Kidney epithelial cell (primary cell): ENCODE data around the gene LSS. TPM values are rescaled to one million over a fixed set of nuclear protein-coding genes. Genes with fewer than 3 reads are reported as not detected.

Experiments
- DNase-seq: peaks from one replicate; pipeline ENCODE4 v3.0.0-alpha.2; 2010; ENCODE audit warnings: low read depth
- H3K27me3 ChIP-seq: 2 replicates; pipeline ENCODE4 v1.6.0; 2011; ENCODE audit warnings: low read length; ENCODE audit not compliant: control insufficient read depth, insufficient read depth
- H3K36me3 ChIP-seq: 2 replicates; pipeline ENCODE4 v1.5.1; 2011; ENCODE audit warnings: low read length; ENCODE audit not compliant: control insufficient read depth, insufficient read depth
- H3K4me3 ChIP-seq: 2 replicates; pipeline ENCODE4 v1.5.1; 2011; ENCODE audit warnings: low read depth, mild to moderate bottlenecking, control low read depth, low read length
- total RNA-seq: library from RNA; depleted of rRNA; stranded (reverse); fragments of >200 nt; gene quantifications from 2 replicates; pipeline ENCODE4 v1.2.3, GENCODE V29; 2015
- TF ChIP-seq, protein P1 (sequence below): IDR thresholded peaks from 2 replicates; pipeline ENCODE4 v1.5.1; 2011; ENCODE audit warnings: mild to moderate bottlenecking, moderate library complexity, low read length, control low read depth, inconsistent platforms; ENCODE audit not compliant: insufficient read depth, poor library complexity, severe bottlenecking

Gene LSS
- total RNA-seq, 1 donor from 2014 or later: 74.5 TPM

DNA sequence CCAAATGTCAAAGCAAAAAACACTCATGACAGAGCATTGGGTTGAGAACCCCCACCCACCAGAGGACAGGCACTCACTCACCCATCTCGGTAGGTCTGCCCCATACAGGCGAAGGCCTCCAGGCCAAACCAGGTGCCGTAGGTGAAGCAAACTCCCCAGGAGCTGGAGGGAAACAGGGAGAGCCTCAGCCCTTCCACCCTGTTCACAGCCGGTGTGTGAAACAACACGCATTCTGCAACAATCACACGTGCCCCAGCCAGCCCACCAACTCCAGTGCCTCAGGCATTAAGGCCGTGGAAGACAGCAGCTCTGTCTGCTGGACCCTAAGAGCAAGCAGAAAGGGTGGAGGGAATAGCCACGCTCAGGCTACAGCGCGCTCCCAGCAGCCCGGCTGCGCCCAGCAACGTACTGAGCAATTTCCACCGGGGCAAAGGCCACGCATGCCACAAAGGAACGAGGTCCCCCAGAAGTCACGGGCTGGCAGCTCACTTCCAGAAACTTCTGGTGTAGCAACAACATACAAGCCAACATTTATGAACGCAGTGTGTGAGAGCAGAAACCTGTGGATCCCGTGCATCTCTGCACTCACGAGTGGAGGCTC, 32.9 kb downstream of the LSS start:
- TF ChIP-seq, protein P1, sequence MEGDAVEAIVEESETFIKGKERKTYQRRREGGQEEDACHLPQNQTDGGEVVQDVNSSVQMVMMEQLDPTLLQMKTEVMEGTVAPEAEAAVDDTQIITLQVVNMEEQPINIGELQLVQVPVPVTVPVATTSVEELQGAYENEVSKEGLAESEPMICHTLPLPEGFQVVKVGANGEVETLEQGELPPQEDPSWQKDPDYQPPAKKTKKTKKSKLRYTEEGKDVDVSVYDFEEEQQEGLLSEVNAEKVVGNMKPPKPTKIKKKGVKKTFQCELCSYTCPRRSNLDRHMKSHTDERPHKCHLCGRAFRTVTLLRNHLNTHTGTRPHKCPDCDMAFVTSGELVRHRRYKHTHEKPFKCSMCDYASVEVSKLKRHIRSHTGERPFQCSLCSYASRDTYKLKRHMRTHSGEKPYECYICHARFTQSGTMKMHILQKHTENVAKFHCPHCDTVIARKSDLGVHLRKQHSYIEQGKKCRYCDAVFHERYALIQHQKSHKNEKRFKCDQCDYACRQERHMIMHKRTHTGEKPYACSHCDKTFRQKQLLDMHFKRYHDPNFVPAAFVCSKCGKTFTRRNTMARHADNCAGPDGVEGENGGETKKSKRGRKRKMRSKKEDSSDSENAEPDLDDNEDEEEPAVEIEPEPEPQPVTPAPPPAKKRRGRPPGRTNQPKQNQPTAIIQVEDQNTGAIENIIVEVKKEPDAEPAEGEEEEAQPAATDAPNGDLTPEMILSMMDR: no peak
- no peak for DNase-seq
- Histone ChIP-seq H3K4me3 (no peak overlapping the region), H3K27me3 (no peaks in the 10 kb centered on the region), H3K36me3 (peaks cover 6% of the 10 kb centered on the region)

DNA sequence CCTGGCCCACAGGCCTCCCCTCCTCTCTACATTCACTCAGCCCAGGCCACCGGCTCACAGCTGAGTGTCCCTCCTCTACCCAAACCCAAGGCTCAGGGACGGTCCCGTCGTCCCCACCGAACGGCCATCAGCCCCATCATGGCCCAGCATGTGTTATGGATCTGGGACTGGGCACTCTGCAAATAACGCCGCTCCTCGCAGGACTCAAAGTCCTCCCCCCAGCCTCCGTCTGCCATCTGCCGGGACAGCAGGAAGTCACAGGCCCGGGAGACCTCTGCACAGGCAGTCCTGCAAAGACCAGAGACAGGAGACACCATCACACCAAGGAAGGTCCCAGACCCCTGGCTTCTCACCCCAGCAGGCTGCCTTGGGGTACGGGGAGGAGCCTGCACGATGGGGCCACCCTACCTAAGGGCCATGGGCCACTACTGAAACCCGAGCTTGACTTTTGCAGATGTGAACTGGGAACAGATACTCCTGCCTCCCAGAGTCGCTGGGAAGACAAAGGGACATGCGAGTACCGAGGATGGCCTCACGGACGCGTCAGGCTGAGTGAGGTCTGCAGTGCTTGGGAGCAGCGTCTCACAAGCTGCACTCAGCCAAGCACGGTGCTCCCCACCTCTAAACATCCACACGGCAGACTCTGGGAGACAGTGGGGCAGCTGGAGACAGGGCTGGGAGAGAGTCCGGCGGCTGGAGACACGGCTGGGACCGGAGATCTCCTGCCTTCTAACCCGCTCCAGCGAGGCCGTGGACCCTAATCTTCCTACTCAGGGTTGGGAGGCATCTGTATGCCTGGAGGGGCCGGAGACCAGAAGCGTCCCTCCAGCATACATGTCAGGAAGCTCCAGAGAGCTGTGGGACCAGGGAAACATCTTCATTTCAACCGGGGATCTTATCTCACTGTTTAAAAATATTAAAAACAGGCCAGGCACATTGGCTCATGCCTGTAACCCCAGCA, 33.9 kb downstream of the LSS start:
- TF ChIP-seq, protein P1: no peak
- Histone ChIP-seq H3K36me3 (peaks cover 6% of the 10 kb centered on the region), H3K27me3 (no peaks in the 10 kb centered on the region), H3K4me3 (no peak overlapping the region)
- no peak for DNase-seq

DNA sequence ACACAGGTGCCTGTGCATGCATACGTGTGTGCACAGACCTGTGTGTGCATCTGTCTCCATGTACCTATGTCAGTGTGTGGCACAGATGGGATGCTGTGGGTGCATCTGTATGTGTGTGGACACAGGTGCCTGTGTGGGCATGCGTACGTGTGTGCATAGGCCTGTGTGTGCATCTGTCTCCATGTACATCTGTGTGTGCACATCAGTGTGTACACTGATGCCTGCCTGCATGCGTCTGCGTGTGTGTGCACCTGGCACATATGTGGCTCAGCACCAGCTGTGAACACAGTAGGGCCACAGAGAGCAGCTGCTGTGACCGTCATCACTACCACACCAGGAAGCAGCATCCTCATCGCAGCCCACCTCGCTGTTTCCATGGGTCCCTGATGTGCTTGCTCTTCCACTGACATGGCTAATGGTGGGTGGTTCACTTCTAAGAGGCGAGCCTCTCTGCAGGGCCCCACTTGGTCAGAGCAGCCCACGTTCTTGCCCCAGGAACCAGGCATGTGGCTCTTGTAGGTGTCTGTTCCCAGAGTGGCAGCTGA, 34.7 kb downstream of the LSS start:
- H3K27me3 ChIP-seq: no peaks in the 10 kb centered on the region

DNA sequence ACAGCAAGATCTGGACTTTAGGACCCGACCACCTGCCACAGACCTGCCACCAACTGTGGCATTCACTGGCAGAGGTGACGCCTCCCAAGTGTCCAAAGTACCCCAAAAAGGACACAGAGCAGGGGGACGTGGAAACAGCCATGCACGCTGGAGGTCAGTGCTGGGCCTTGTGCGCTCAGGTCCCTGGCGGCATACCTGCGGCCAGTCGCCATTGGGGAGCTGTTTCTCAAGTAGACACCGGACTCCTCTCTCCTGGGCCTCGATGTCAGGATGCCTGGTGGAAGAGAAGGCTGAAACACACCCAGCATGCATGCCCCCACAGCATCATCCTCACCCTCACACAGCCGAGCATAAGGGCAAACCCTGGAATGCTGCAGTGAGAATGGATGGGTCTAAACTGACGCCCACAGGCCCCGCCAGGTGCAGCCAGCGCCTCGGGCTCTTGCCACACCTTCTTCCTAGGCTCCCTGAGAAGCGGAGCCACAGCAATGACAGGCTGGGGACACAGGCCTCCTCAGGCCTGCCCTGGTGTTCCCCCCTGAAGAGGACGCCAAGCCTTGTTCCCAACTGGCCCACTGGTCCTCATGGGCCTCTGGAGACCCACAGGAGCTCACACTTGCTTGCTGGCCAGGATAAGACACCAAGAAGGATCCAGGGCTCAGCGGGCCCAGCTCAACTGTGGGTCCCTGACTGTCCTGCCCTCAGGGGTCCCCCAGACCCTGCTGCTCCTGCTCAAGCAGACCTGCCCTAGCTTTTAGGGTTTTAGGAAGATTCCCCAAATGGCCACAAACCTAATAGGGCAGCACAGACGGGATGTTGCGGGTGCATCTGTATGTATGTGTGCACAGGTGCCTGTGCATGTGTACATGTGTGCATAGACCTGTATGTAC, 36.6 kb downstream of the LSS start:
- H3K36me3 ChIP-seq: peaks cover 6% of the 10 kb centered on the region
- DNase-seq: no peak
- no peak overlapping the region for H3K4me3 ChIP-seq
- TF ChIP-seq, protein P1: no peak
- H3K27me3 ChIP-seq: no peaks in the 10 kb centered on the region

More for the DNA sequence above, 34.7 kb downstream of the LSS start:
- DNase-seq: no peak
- no peak overlapping the region for H3K4me3 ChIP-seq
- TF ChIP-seq, protein P1: no peak
- H3K36me3 ChIP-seq: peaks cover 6% of the 10 kb centered on the region

DNA sequence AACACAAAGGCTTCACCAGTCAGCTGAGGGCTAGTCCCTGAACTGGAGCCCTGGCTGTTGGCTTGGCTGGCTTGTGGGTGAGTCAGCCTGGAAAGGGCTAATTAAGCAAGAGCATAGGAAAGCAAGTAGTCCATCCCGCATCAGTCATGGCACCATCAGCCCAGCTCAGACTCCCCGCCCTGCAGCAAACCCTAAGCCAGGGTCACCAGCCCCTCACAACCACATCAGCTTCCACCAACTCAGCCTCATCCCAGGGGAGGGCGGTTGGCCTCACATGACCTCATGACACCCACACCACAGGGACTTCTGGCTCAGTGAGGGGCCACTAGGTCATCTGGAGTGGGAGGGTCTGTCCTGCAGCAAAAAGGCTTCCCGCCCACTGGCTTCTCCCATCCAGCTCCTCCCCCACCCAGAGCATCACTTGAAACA, 37.3 kb downstream of the LSS start:
- H3K27me3 ChIP-seq: no peaks in the 10 kb centered on the region

More for the DNA sequence above, 37.3 kb downstream of the LSS start:
- TF ChIP-seq, protein P1: no peak
- Histone ChIP-seq H3K4me3 (no peak overlapping the region), H3K36me3 (peaks cover 6% of the 10 kb centered on the region)
- peak; percentile 32 for DNase-seq
